Activated CD8-positive, alpha-beta memory T cell treated with anti-CD3 and anti-CD28 coated beads, Interleukin-2, amount 50 U/mL, for 24 hours (primary cell): ENCODE results near the gene SPEG.
A peak's percentile ranks its signal among the peaks of the same experiment; 100 is the strongest.

Source experiments
- DNase-seq: peaks from one replicate; pipeline ENCODE4 v3.0.0-alpha.2; 2020; ENCODE audit errors: extremely low read depth

The SPEG gene

GRCh38 chr2:219496825-219497494 is 62.3 kb downstream of the SPEG start:
- DNase-seq, result no peak

GRCh38 chr2:219497495-219498279 is 63.0 kb downstream of the SPEG start:
- DNase-seq, result no peak

- peak; percentile 80 for DNase-seq
Measured at GRCh38 chr2:219498280-219499057, 63.8 kb downstream of the SPEG start, which contains the start of gene GMPPA. GMPPA (plus strand) TSS chr2:219498891; CDS start chr2:219499976, 1,085 bp downstream.

GRCh38 chr2:219499058-219499307 is 64.3 kb downstream of the SPEG start:
- DNase-seq, result no peak

GRCh38 chr2:219499555-219499954 is 64.9 kb downstream of the SPEG start:
- DNase-seq, result no peak

GRCh38 chr2:219500135-219500534 is 65.5 kb downstream of the SPEG start:
- DNase-seq, result no peak

GRCh38 chr2:219501849-219502248 is 67.2 kb downstream of the SPEG start:
- DNase-seq, result no peak

- no peak for DNase-seq
Measured at GRCh38 chr2:219502618-219503017, 68.0 kb downstream of the SPEG start.

- DNase-seq, result no peak
Measured at GRCh38 chr2:219505585-219505984, 70.9 kb downstream of the SPEG start.

- DNase-seq, result no peak
Measured at GRCh38 chr2:219506153-219506801, 71.6 kb downstream of the SPEG start.

- no peak for DNase-seq
Measured at GRCh38 chr2:219506802-219507526, 72.3 kb downstream of the SPEG start.

- no peak for DNase-seq
Measured at GRCh38 chr2:219507581-219508443, 73.2 kb downstream of the SPEG start.

- no peak for DNase-seq
Measured at GRCh38 chr2:219508444-219508734, 73.7 kb downstream of the SPEG start.

- no peak for DNase-seq
Measured at GRCh38 chr2:219508971-219509779, 74.5 kb downstream of the SPEG start.

GRCh38 chr2:219509780-219510511 is 75.3 kb downstream of the SPEG start:
- peak; percentile 8 for DNase-seq

GRCh38 chr2:219510512-219511135 is 76.0 kb downstream of the SPEG start:
- DNase-seq, result no peak

- no peak for DNase-seq
Measured at GRCh38 chr2:219511547-219512325, 77.1 kb downstream of the SPEG start.
